ENCODE data around the gene MYRF.

GRCh38 chr11:61737131-61737530 lies 15.3 kb upstream of the MYRF start:
- no peak for TF ChIP-seq EZH2 (conservative IDR thresholded peaks at IDR 0.05; ENCODE audit: low read depth, low read length)
- no peak for TF ChIP-seq PCBP1 (IDR thresholded peaks at IDR 0.05; ENCODE audit: borderline replicate concordance, low read depth, low read length)
- no peak for TF ChIP-seq ZNF232 (CRISPR knock-in tag; IDR thresholded peaks at IDR 0.05; ENCODE audit: borderline replicate concordance)
- no peak for TF ChIP-seq ZNF567 (CRISPR knock-in tag; IDR thresholded peaks at IDR 0.05; ENCODE audit: borderline replicate concordance)
- TF ChIP-seq BRF2 (CRISPR knock-in tag; IDR thresholded peaks at IDR 0.05), result no peak
- no peak for TF ChIP-seq ZNF274 (CRISPR knock-in tag; IDR thresholded peaks at IDR 0.05)
- TF ChIP-seq PRPF4 (IDR thresholded peaks at IDR 0.05; ENCODE audit: low read depth, low read length, poor library complexity, severe bottlenecking), result no peak
- no peak for TF ChIP-seq MYNN (CRISPR knock-in tag; IDR thresholded peaks at IDR 0.05; ENCODE audit: low read depth)

All from HepG2 (cell line).